Prostate gland (tissue), 2 donors: ENCODE data around the gene ADAMTS2. TPM values are rescaled to one million over a fixed set of nuclear protein-coding genes. Genes with fewer than 3 reads are reported as not detected.
A peak's percentile ranks its signal among the peaks of the same experiment; 100 is the strongest.

Experiments used
- DNase-seq: peaks from one replicate; pipeline ENCODE4 v3.0.0-alpha.2; 2019; ENCODE audit warnings: low spot score
- H3K27ac ChIP-seq, 2 donors: fragments of 200-600 bp; sonication (generic); 2 replicates each; pipeline ENCODE4 v1.5.1; 2017 to 2019
- H3K27me3 ChIP-seq: fragments of 200-600 bp; sonication (generic); replicated peaks from 2 replicates; pipeline ENCODE4 v1.5.1; 2019; ENCODE audit not compliant: insufficient read depth
- H3K36me3 ChIP-seq, 2 donors: fragments of 200-600 bp; sonication (generic); 1 replicate in 1 of 2; 2 replicates in 1 of 2; pipeline versions ENCODE4 v1.5.1 to v1.8.1; 2017 to 2019
- H3K4me1 ChIP-seq: fragments of 200-600 bp; sonication (generic); replicated peaks from 2 replicates; pipeline ENCODE4 v1.5.1; 2019
- H3K4me3 ChIP-seq, 2 donors: fragments of 200-600 bp; sonication (generic); 2 replicates each; pipeline ENCODE4 v1.5.1; 2017 to 2019
- H3K9me3 ChIP-seq: fragments of 200-600 bp; sonication (generic); 2 replicates; pipeline ENCODE4 v1.5.1; 2017
- POLR2A ChIP-seq: fragments of 450-650 bp; IDR thresholded peaks from one replicate; pipeline ENCODE4 v1.6.1; 2016; ENCODE audit warnings: antibody characterized with exemption, mild to moderate bottlenecking
- POLR2AphosphoS5 ChIP-seq: sonication (generic); formaldehyde crosslinking; IDR thresholded peaks from one replicate; pipeline ENCODE4 v1.6.1; 2017; ENCODE audit warnings: antibody characterized with exemption
- WGBS: methylation state at CpG from one replicate; pipeline ENCODE4 v1.1.5; 2018; 5-methylcytosine and 5-hydroxymethylcytosine counted together
- intact Hi-C: fragments of 100-400 bp; cut with DNase I; formaldehyde crosslinking; loops from one replicate; pipeline ENCODE4 v1.14.2; 2022
- total RNA-seq, 2 donors: library from RNA; depleted of rRNA; stranded (reverse); fragments of >200 nt; gene quantifications; one replicate each; pipeline ENCODE4 v1.1.0, GENCODE V29; 2016
- TF ChIP-seq, protein P1 (sequence below), 4 experiments: fragments of 200-600 bp in 2 of 4; fragments of 450-650 bp in 2 of 4; sonication (generic) in 2 of 4; IDR thresholded peaks; 1 replicate in 3 of 4; 2 replicates in 1 of 4; pipeline ENCODE4 v1.5.1; 2016 to 2019; ENCODE audit warnings: antibody characterized with exemption in 4 of 4, mild to moderate bottlenecking in 2 of 4, moderate library complexity in 2 of 4

ADAMTS2 gene
- total RNA-seq, 2 donors from 2014 or later: 2.0 to 20.3 TPM

DNA sequence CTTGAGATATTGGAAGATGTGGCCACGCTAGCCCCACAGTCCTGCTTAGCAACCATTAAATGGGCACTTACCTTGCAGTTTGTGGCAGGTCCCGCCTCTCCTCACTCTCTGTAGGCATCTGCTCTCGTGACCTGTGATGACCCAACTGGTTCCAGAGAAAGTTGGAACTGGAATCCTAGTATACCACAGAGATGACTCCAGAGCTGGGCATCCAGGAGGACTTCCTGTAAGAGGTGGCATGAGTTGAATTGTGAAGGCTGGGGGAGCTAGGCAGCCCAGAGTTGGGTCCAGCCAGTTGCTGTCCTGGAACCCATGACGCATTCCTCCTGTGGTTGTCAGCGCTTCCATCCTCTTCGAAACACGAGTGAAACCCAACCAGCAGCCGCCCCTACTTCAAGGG lies 1.6 kb upstream of the ADAMTS2 start:
- no peak overlapping the region for H3K27ac ChIP-seq
- no peaks in the 10 kb centered on the region for H3K9me3 ChIP-seq
- intact Hi-C loops: loop anchor here (5.0 kb wide), 1 partner anchor 180 kb away; no protein-coding TSS in a partner anchor
- TF ChIP-seq, protein P1, sequence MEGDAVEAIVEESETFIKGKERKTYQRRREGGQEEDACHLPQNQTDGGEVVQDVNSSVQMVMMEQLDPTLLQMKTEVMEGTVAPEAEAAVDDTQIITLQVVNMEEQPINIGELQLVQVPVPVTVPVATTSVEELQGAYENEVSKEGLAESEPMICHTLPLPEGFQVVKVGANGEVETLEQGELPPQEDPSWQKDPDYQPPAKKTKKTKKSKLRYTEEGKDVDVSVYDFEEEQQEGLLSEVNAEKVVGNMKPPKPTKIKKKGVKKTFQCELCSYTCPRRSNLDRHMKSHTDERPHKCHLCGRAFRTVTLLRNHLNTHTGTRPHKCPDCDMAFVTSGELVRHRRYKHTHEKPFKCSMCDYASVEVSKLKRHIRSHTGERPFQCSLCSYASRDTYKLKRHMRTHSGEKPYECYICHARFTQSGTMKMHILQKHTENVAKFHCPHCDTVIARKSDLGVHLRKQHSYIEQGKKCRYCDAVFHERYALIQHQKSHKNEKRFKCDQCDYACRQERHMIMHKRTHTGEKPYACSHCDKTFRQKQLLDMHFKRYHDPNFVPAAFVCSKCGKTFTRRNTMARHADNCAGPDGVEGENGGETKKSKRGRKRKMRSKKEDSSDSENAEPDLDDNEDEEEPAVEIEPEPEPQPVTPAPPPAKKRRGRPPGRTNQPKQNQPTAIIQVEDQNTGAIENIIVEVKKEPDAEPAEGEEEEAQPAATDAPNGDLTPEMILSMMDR (IDR thresholded peaks at IDR 0.05): no peak
- no peak for TF ChIP-seq POLR2AphosphoS5
- TF ChIP-seq POLR2A: no peak
- peaks cover 9% of the 10 kb centered on the region for H3K4me1 ChIP-seq
- WGBS: 94% methylated on average over 8 of the region's 8 CpGs
- no peak overlapping the region for H3K4me3 ChIP-seq
- peaks cover 10% of the 10 kb centered on the region for H3K27me3 ChIP-seq
- no peak for DNase-seq
- H3K36me3 ChIP-seq: no peaks in the 10 kb centered on the region

DNA sequence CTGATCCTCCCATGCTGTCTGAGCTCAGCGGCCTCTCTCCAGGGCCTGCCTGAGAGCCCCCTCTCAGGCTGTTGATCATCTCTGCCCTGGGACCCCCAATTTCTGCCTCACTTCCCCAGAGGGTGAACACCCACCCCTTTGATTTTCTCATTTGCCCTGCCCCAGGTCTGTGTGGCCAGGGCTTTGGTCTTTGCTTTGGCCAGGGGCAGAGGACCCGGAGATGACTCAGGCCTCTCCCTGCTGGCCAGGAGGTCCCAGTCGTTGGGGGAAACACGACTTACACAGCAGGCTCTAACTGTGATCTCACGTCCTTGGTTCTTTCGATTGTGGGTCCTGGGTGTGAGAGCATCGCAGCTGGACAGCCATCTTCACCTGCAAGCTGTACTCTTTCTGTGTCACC lies 1.1 kb upstream of the ADAMTS2 start:
- TF ChIP-seq POLR2AphosphoS5: no peak
- Histone ChIP-seq H3K9me3 (no peaks in the 10 kb centered on the region), H3K4me3 (no peak overlapping the region), H3K27me3 (peaks cover 10% of the 10 kb centered on the region), H3K4me1 (peaks cover 9% of the 10 kb centered on the region), H3K27ac (no peak overlapping the region), H3K36me3 (no peaks in the 10 kb centered on the region)
- WGBS: 79% methylated on average over 7 of the region's 7 CpGs
- no peak for DNase-seq
- intact Hi-C loops: loop anchor here (5.0 kb wide), 1 partner anchor 179 kb away; no protein-coding TSS in a partner anchor

DNA sequence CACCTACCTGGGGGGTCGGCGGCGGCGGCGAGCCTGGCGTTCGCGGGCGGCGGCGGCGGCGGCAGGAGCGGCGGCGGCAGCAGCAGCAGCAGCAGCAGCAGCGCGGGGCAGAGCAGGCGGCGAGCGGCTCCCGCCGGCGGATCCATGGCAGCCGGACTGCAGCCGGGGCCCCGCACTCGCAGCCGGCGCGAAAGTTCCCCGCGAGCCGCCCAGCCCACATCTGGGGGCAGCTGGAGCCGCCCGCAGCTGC lies 153 bp downstream of the ADAMTS2 start:
- H3K36me3 ChIP-seq: no peaks in the 10 kb centered on the region
- peak overlapping the region; percentile 36 to 38 for H3K27ac ChIP-seq
- TF ChIP-seq POLR2AphosphoS5 (no peak), POLR2A (no peak)
- TF ChIP-seq, protein P1 (IDR thresholded peaks at IDR 0.05): no peak
- no peak for DNase-seq
- peak overlapping the region; percentile 40 to 43 for H3K4me3 ChIP-seq
- under 1% methylated on average over 24 of the region's 36 CpGs for WGBS
- H3K27me3 ChIP-seq: peaks cover 10% of the 10 kb centered on the region
- no peaks in the 10 kb centered on the region for H3K9me3 ChIP-seq
- intact Hi-C loops: loop anchor here (5.0 kb wide), 1 partner anchor 178 kb away; no protein-coding TSS in a partner anchor
- H3K4me1 ChIP-seq: peaks cover 9% of the 10 kb centered on the region

DNA sequence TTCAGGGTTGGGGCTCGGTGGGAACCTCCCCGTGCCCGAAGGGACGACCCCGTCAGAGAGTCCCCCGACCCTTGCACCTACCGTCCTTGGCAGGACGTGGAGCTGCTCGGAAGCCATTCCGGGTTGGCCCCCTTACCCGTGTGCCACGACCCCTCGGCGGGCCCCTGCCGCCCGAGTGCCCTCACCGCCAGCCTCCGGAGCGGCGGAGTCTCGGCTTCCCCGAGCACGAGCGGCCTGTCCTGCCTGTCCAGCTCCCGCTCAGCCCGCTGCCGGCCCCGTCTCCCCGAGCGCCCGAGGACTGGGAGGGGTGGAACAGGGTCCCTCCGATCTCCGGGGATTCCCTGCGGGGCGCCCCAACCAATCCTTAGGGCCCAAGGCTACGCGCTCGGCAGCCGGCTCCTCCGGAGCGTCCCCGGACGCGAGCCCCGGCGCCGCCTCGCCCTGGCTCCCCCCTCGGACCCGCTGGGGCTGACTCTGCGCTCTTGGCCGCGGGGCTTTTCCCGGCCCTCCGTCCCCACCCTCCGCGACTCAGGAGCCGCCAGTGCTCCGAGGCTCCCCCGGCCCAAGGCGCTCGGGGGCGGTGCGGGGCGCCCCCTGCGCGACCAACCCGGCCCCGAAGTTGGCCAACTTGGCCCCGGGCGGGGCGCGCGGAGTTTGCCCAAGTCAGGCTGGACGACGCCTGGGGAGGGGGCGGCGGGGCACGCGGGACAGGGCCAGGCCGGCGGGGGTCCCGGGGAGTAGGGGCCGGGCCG lies 654 bp downstream of the ADAMTS2 start:
- Histone ChIP-seq H3K9me3 (no peaks in the 10 kb centered on the region), H3K27ac (peak overlapping the region; percentile 36 to 38), H3K27me3 (peaks cover 10% of the 10 kb centered on the region), H3K36me3 (no peaks in the 10 kb centered on the region), H3K4me3 (peak overlapping the region; percentile 40 to 43), H3K4me1 (peaks cover 9% of the 10 kb centered on the region)
- no peak for TF ChIP-seq POLR2AphosphoS5
- TF ChIP-seq POLR2A: no peak
- TF ChIP-seq, protein P1 (IDR thresholded peaks at IDR 0.05): no peak
- no peak for DNase-seq
- intact Hi-C loops: loop anchor here (5.0 kb wide), 2 partner anchors 148 to 177 kb away; no protein-coding TSS in a partner anchor
- WGBS: 2% methylated on average over 80 of the region's 85 CpGs

DNA sequence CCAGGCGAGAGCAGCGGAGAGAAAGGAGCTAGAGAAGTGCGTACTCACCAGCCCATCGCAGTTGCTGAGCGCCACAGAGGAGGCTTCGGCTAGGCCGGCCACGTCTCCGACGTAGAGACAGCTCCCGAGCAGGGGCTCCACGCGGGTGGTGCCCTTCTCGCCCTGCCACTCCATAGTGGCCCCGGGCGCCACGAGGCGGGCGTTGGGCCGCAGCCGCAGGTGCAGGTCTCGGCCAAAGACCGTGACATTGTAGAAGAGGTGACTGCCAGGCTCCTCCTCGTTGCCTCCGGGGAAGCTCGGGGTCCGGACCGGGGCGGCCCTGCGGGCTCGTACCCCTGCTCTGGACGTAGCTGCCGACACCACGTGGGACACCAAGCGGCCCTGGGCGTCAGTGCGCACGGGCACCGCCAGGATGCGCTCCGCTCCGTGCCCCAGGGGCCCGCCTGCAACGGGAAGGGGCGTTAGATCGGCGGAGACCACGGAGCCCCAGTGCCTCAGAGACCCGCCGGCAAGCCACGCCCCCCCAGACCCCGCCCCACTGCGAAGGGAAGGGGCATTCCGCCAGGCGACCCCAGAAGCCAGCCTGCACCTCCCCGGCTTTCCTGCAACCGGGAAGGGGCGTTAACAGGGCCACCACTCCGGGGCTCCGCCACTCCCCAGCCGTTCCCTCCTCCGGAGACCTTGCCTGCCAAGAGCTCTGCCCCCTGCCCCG lies 1.4 kb downstream of the ADAMTS2 start:
- Histone ChIP-seq H3K36me3 (no peaks in the 10 kb centered on the region), H3K9me3 (no peaks in the 10 kb centered on the region), H3K27me3 (peaks cover 10% of the 10 kb centered on the region), H3K27ac (no peak overlapping the region), H3K4me3 (peak overlapping the region; percentile 40 to 43), H3K4me1 (peaks cover 9% of the 10 kb centered on the region)
- no peak for TF ChIP-seq POLR2A
- TF ChIP-seq, protein P1 (IDR thresholded peaks at IDR 0.05): peak in 2 of 4 experiments; percentile 28 to 30
- no peak for DNase-seq
- WGBS: under 1% methylated on average over 43 of the region's 63 CpGs
- intact Hi-C loops: loop anchor here (5.0 kb wide), 1 partner anchor 148 kb away; no protein-coding TSS in a partner anchor
